SK-N-MC (cell line): ENCODE data around the gene PHTF2.
"Not testable (repeated sequence)": the region's sequence is repeated elsewhere in the genome, so short reads cannot be mapped to it uniquely, and the experiment has no call there.

Experiments
- DNase-seq: peaks from one replicate; pipeline ENCODE4 v3.0.0-alpha.2; 2011; ENCODE audit warnings: low read depth, low spot score
- H3K27ac ChIP-seq: fragments of 200-600 bp; sonication (generic); 2 replicates; pipeline ENCODE4 v1.5.1; 2016; ENCODE audit warnings: mixed run types
- H3K36me3 ChIP-seq: fragments of 200-600 bp; sonication (generic); 2 replicates; pipeline ENCODE4 v1.6.1; 2017; ENCODE audit warnings: antibody characterized with exemption, low read length, mixed read lengths; ENCODE audit not compliant: insufficient read depth
- H3K4me3 ChIP-seq: fragments of 200-600 bp; sonication (generic); 2 replicates; pipeline ENCODE4 v1.5.1; 2016
- H3K9ac ChIP-seq: fragments of 200-600 bp; sonication (generic); 2 replicates; pipeline ENCODE4 v1.8.0; 2017; ENCODE audit warnings: mixed run types, mixed read lengths; ENCODE audit not compliant: insufficient read length
- H3K9me3 ChIP-seq: fragments of 200-600 bp; sonication (generic); 2 replicates; pipeline ENCODE4 v1.6.1; 2017; ENCODE audit warnings: low read depth, mild to moderate bottlenecking, antibody characterized with exemption, low read length, moderate library complexity, mixed read lengths
- EZH2 ChIP-seq: fragments of 200-600 bp; sonication (generic); IDR thresholded peaks from one replicate; pipeline ENCODE4 v1.6.1; 2017; ENCODE audit warnings: antibody characterized with exemption
- FOXP2 ChIP-seq: optimal IDR thresholded peaks from 2 replicates; pipeline ENCODE3; 2011; ENCODE audit warnings: mild to moderate bottlenecking, moderate library complexity; ENCODE audit not compliant: insufficient read depth; ENCODE audit errors: extremely low read length, control extremely low read depth
- POLR2AphosphoS5 ChIP-seq: IDR thresholded peaks from 2 replicates; pipeline ENCODE4 v1.6.1; 2012; ENCODE audit warnings: mild to moderate bottlenecking, low read depth, low read length, borderline replicate concordance

PHTF2 gene

DNA sequence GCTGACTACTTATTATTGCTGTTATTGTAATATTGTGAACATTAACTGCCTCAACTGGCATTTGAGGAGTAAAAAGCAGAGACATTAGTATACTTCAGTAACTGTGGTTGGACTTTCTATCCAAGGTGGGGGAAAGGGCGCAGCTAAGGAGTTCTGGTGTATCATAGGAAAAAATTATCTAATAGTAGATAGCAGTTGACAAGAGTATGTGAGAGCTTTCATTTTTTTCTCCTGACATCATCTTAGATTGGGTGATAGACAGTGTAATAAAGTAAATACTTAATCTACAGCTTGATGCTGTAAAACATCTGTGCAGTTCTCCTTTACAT, 68.9 kb downstream of the PHTF2 start:
- Histone ChIP-seq H3K36me3 (no peaks in the 10 kb centered on the region), H3K9ac (no peak overlapping the region), H3K9me3 (no peaks in the 10 kb centered on the region), H3K4me3 (no peak overlapping the region), H3K27ac (no peak overlapping the region)
- TF ChIP-seq FOXP2, result no peak
- no peak for TF ChIP-seq EZH2
- TF ChIP-seq POLR2AphosphoS5, result no peak
- DNase-seq, result no peak

DNA sequence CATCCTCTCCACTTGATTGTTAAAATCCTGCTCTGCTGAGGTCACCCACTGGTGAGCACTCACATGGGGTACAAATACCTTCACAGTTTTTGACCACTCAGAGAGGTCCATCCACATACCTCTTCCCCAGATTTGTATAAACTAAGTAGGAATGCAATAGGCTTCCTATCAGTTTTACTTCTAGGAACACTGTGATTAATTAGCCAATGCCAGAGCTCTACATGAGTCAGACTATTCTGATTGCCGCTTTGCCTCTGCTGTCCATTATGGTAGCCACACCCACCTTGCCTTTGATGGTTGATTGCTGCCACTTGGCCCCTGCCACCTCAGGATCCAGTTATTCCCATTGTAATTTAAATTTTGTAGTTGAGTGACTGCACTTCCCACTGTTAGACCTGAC, 73.7 kb downstream of the PHTF2 start:
- not testable (repeated sequence) for DNase-seq, H3K9me3 ChIP-seq, H3K9ac ChIP-seq, H3K4me3 ChIP-seq, H3K27ac ChIP-seq, H3K36me3 ChIP-seq

DNA sequence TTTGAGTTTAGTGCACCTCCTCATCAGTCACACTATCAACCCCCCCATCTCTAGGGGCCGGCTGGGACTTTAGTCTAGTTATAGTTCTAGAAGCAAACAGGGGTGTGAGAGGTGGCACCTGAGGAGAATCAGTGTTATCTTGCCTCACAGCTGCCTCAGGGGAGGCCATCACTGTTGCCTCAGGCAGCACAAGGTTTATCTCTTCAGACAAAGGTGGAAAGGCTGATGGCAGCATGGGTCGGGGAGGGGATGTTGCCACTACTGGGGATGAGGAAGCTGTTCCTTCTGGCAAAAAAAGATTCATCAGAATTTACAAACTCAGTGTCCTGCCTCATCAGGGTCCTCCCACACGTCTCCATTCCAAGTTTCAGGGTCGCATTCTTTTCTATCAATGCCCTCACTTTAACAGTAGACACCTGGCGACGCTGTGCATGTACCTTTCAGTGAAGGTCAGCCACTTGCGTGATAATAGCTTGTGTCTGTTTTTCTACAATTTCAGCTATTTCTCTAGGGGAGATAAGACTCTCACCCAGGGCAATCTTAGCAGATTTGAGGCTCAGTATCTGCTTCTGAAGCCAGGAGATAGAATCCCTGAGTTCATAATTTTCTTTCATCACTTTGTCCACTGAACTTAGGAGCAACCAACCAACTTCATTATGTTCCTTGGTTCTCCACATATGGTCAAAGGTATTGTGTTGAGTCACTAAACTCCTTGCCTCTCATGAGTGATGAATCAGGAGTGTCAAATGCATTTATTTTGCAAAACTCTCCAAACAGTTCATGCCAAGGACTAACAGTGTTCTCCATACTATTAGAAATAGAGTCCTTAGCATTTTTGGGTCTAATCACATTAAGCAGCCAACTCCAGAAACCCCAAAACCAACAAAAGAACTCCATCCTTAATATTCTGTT, 75.1 kb downstream of the PHTF2 start:
- H3K9me3 ChIP-seq, H3K4me3 ChIP-seq, DNase-seq, H3K36me3 ChIP-seq, H3K27ac ChIP-seq, H3K9ac ChIP-seq: not testable (repeated sequence)

DNA sequence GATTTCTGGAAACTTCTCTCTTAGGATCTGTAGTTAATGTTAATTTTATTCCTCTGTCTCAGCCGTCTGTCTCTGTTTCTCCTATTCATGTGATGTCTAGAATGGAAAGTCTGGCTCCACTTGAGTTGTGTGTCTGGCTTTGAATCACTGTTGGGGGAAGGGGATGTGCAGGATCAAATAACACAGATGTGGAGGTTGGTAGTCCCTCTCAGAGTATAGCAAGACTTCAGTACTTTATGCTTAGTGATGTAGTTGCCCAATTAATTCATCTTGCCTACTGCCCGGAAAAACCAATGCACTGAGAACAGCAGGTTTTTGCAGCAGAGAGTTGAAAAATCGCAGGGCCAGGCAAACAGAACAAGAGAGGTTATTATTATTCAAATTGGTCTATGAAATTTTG, 79.2 kb downstream of the PHTF2 start:
- Histone ChIP-seq H3K27ac (peak overlapping the region; percentile 72), H3K36me3 (no peaks in the 10 kb centered on the region), H3K9ac (no peak overlapping the region), H3K4me3 (no peak overlapping the region), H3K9me3 (no peaks in the 10 kb centered on the region)
- peak; percentile 42 for DNase-seq
- peak; percentile 25 for TF ChIP-seq FOXP2
- no peak for TF ChIP-seq EZH2

DNA sequence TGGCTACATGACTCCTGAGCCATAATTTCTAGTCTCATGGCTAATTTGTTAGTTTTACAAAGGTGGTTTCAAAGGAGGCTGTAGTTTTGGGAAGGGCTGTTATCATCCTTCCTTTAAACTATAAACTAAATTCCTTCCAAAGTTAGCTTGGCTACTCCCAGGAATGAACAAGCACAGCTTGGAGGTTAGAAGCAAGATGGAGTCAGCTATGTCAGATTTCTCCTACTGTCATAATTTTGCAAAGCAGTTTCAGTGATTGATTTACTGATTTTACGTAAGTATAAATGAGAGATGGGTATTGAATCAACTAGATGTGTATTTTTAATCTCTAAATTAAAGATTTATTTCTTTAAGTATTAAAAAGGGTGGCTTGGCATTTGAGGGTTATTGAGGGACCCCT, 79.9 kb downstream of the PHTF2 start:
- Histone ChIP-seq H3K27ac (no peak overlapping the region), H3K36me3 (no peaks in the 10 kb centered on the region), H3K9ac (no peak overlapping the region), H3K9me3 (no peaks in the 10 kb centered on the region), H3K4me3 (no peak overlapping the region)
- no peak for TF ChIP-seq FOXP2
- TF ChIP-seq POLR2AphosphoS5, result no peak
- TF ChIP-seq EZH2, result no peak
- DNase-seq, result no peak

DNA sequence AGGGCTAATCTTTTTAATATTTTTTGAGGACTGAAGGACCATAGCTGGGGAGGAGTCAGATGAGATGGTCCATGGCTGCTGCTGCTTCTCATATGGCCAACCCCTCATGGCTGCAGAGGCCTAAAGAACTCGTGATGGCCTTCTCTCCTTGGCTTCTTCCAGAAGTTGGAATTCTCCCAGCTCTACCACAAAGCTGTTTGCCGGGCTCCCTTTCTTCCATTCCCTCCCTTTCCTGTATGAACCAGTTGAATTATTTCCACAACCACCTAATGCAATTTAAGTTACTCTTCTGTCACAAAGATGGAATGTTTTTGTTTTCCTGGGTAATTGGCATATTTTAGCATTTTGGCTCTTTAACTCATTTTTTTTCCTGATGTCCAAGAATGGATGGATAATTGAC, 80.7 kb downstream of the PHTF2 start:
- TF ChIP-seq POLR2AphosphoS5, result no peak
- TF ChIP-seq FOXP2, result no peak
- TF ChIP-seq EZH2, result no peak
- no peak for DNase-seq
- Histone ChIP-seq H3K9me3 (no peaks in the 10 kb centered on the region), H3K4me3 (no peak overlapping the region), H3K36me3 (no peaks in the 10 kb centered on the region), H3K9ac (no peak overlapping the region), H3K27ac (no peak overlapping the region)

DNA sequence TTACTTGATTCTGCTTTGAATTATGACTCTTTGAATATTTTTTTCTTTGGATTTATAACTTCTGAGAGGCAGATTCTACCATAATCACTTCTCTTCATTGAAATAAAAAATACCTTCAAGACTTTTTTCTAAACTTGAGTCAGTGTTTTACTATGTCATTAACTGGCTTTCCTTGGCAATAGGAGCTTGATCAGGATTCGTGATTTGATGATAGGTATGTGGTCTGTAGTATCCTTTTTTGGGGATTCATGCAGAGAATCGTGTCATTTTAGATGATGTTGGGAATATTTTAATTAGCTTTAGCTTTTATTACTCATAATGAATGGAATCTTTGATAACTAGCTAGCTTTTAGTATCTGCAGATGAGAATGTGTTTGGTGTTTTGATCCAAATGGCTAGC, 83.3 kb downstream of the PHTF2 start:
- DNase-seq, result no peak
- H3K36me3 ChIP-seq, result no peaks in the 10 kb centered on the region
- no peaks in the 10 kb centered on the region for H3K9me3 ChIP-seq
- H3K4me3 ChIP-seq, result no peak overlapping the region
- no peak overlapping the region for H3K27ac ChIP-seq
- H3K9ac ChIP-seq, result no peak overlapping the region
- TF ChIP-seq FOXP2 (no peak), POLR2AphosphoS5 (no peak), EZH2 (no peak)

DNA sequence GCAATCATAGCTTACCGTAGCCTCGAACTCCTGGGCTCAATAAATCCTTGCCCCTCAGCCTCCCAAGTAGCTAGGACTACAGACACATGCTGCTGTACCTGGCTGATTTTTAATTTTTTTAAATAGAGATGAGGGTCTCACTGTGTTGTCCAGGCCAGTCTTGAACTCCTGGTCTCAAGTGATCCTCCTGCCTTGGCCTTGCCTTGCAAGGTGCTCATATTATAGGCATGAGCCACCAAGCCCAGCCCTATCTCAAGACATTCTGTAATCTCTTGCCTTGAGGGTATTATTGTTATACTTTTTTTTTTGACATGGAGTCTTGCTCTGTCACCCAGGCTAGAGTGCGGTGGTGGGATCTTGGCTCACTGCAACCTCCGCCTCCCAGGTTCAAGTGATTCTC, 86.6 kb downstream of the PHTF2 start:
- Histone ChIP-seq H3K9ac (no peak overlapping the region), H3K4me3 (no peak overlapping the region), H3K36me3 (no peaks in the 10 kb centered on the region), H3K9me3 (no peaks in the 10 kb centered on the region), H3K27ac (no peak overlapping the region)
- TF ChIP-seq EZH2 (no peak), FOXP2 (no peak), POLR2AphosphoS5 (no peak)
- DNase-seq, result no peak

DNA sequence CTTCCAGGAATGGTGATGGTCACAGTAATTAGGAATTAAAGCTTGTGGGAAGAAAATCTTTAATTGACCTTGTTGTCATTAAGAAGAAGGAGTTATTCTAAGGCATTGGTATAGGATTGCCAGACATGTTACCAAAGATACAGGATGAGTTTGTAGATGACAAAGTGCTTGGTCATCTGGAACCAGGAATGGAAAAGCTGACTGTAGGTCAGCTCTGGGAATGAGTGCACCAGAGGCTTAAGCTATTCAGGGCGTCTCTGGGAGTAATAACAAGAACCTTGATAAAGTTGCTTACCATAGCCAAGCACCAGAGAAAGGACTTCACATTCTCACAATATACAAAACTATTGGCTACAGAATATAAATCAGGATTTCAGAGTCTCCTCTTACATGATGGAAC, 89.0 kb downstream of the PHTF2 start:
- H3K4me3 ChIP-seq, result no peak overlapping the region
- no peaks in the 10 kb centered on the region for H3K36me3 ChIP-seq
- no peak for TF ChIP-seq EZH2
- no peak for TF ChIP-seq FOXP2
- no peak for TF ChIP-seq POLR2AphosphoS5
- H3K9me3 ChIP-seq, result no peaks in the 10 kb centered on the region
- DNase-seq, result no peak
- H3K27ac ChIP-seq, result no peak overlapping the region
- no peak overlapping the region for H3K9ac ChIP-seq
